Smooth muscle cell (in vitro differentiated cells): ENCODE data around the gene ADD1. TPM values are rescaled to one million over a fixed set of nuclear protein-coding genes. Genes with fewer than 3 reads are reported as not detected.
A peak's percentile ranks its signal among the peaks of the same experiment; 100 is the strongest.

Source experiments
- DNase-seq: peaks from one replicate; lab custom pipeline; 2025; ENCODE audit not compliant: unreplicated experiment; lab: John Stamatoyannopoulos, UW
- H2AFZ ChIP-seq: fragments of 200-600 bp; sonication (generic); 2 replicates; pipeline ENCODE4 v1.6.0; 2016; ENCODE audit warnings: antibody characterized with exemption, low read depth, mild to moderate bottlenecking
- H3F3A ChIP-seq: fragments of 200-600 bp; sonication (generic); 2 replicates; pipeline ENCODE4 v1.6.0; 2017; ENCODE audit warnings: antibody characterized with exemption, low read depth
- H3K27ac ChIP-seq: fragments of 200-600 bp; sonication (generic); 2 replicates; pipeline ENCODE4 v1.5.1; 2016; ENCODE audit warnings: low read depth, mild to moderate bottlenecking
- H3K27me3 ChIP-seq: fragments of 200-600 bp; sonication (generic); 2 replicates; pipeline ENCODE4 v1.6.1; 2016; ENCODE audit warnings: low read depth, mild to moderate bottlenecking
- H3K36me3 ChIP-seq: fragments of 200-600 bp; sonication (generic); 2 replicates; pipeline ENCODE4 v1.5.1; 2016; ENCODE audit warnings: low read depth
- H3K4me1 ChIP-seq: fragments of 200-600 bp; sonication (generic); 2 replicates; pipeline ENCODE4 v1.5.1; 2016; ENCODE audit warnings: low read depth
- H3K4me2 ChIP-seq: fragments of 200-600 bp; sonication (generic); 2 replicates; pipeline ENCODE4 v1.6.0; 2016; ENCODE audit warnings: mild to moderate bottlenecking
- H3K4me3 ChIP-seq: fragments of 200-600 bp; sonication (generic); 2 replicates; pipeline ENCODE4 v1.5.1; 2016; ENCODE audit warnings: mild to moderate bottlenecking
- H3K79me2 ChIP-seq: fragments of 200-600 bp; sonication (generic); 2 replicates; pipeline ENCODE4 v1.6.0; 2016; ENCODE audit warnings: low read depth, mild to moderate bottlenecking
- H3K9ac ChIP-seq: fragments of 200-600 bp; sonication (generic); 2 replicates; pipeline ENCODE4 v1.6.0; 2016; ENCODE audit warnings: low read depth
- H3K9me3 ChIP-seq: fragments of 200-600 bp; sonication (generic); replicated peaks from 2 replicates; pipeline ENCODE4 v1.5.1; 2016; ENCODE audit warnings: low read depth
- H4K20me1 ChIP-seq: fragments of 200-600 bp; sonication (generic); 2 replicates; pipeline ENCODE4 v1.6.0; 2016; ENCODE audit warnings: low read depth
- WGBS: methylation state at CpG from one replicate; pipeline ENCODE4 v1.1.7; 2016; ENCODE audit warnings: low lambda C conversion rate; 5-methylcytosine and 5-hydroxymethylcytosine counted together
- polyA plus RNA-seq: library from polyadenylated mRNA; unstranded; fragments of >200 nt; fragmentation: Nextera tagmentation; extraction: Ambion mirVana; gene quantifications from 2 replicates; pipeline ENCODE4 v1.2.1, GENCODE V29; 2016
- total RNA-seq: library from RNA; depleted of rRNA; stranded (reverse); fragments of >200 nt; gene quantifications from 2 replicates; pipeline ENCODE4 v1.2.3, GENCODE V29; 2014
- TF ChIP-seq, protein P1 (sequence below): fragments of 200-600 bp; sonication (generic); IDR thresholded peaks from 2 replicates; pipeline ENCODE4 v1.5.1; 2017; ENCODE audit warnings: borderline replicate concordance, mild to moderate bottlenecking, antibody characterized with exemption; ENCODE audit not compliant: insufficient read depth, poor library complexity, severe bottlenecking

ADD1 gene
- total and polyA plus RNA-seq, 2 experiments from 2014 or later, result 109 to 175 TPM

DNA sequence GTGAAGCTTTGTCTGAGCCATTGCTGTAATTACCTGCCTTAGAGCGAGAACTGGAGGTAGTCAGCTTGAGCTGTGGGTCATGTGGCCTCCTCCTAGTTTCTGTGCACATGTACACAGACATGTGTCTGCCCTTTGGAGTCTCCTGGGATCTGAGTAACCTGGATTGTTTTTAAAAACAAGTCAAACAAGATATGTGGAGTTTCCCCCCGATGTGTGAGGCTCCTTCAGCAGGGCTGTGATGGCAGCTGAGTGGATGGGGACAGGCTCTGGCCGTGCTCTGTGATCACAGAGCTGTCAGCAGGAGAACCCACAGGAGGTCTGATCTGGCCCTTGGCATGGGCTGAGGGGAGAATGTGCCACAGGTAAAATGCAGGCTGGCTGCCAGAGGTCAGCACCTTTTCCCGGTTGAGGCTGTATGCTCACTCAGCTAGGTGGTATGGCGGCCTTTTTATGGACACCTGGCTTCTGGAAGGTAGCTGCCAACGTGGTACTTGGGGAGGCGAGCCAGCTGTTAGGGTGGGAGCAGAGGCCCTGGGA lies 81.2 kb downstream of the ADD1 start:
- Histone ChIP-seq H3K27me3 (no peaks in the 10 kb centered on the region), H3K9me3 (no peaks in the 10 kb centered on the region), H3F3A (peaks cover 8% of the 10 kb centered on the region), H3K27ac (peak overlapping the region; percentile 91), H4K20me1 (peaks cover 11% of the 10 kb centered on the region), H2AFZ (no peak overlapping the region), H3K4me3 (no peak overlapping the region), H3K4me2 (no peak overlapping the region), H3K4me1 (peaks cover 12% of the 10 kb centered on the region), H3K36me3 (no peaks in the 10 kb centered on the region), H3K9ac (no peak overlapping the region), H3K79me2 (peaks cover 17% of the 10 kb centered on the region)
- WGBS, result 77% methylated on average over 7 of the region's 7 CpGs
- TF ChIP-seq, protein P1, sequence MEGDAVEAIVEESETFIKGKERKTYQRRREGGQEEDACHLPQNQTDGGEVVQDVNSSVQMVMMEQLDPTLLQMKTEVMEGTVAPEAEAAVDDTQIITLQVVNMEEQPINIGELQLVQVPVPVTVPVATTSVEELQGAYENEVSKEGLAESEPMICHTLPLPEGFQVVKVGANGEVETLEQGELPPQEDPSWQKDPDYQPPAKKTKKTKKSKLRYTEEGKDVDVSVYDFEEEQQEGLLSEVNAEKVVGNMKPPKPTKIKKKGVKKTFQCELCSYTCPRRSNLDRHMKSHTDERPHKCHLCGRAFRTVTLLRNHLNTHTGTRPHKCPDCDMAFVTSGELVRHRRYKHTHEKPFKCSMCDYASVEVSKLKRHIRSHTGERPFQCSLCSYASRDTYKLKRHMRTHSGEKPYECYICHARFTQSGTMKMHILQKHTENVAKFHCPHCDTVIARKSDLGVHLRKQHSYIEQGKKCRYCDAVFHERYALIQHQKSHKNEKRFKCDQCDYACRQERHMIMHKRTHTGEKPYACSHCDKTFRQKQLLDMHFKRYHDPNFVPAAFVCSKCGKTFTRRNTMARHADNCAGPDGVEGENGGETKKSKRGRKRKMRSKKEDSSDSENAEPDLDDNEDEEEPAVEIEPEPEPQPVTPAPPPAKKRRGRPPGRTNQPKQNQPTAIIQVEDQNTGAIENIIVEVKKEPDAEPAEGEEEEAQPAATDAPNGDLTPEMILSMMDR, result no peak
- DNase-seq, result no peak

DNA sequence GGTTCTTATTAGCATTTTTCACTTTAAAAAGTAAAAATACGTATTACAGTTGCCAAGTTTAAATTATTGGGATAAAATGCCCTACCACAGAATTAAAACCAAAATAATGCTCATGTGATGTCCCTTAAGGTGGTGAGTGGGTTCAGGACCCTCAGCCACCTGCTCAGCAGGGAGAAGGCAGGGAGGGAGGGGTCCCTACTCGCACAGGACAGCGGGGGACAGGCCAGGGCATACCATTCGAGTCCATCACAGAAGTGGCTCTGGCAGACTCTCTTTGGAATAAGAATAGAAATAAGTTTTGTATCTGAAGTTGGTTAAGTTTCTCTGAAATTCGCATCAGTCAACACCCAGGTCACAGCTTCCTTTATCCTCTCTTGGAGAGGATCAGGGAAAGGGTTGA lies 81.9 kb downstream of the ADD1 start:
- Histone ChIP-seq H2AFZ (no peak overlapping the region), H3K4me1 (peaks cover 12% of the 10 kb centered on the region), H3K4me2 (no peak overlapping the region), H3K9me3 (no peaks in the 10 kb centered on the region), H3K79me2 (peaks cover 10% of the 10 kb centered on the region), H3K4me3 (no peak overlapping the region), H3K27me3 (no peaks in the 10 kb centered on the region), H3K36me3 (no peaks in the 10 kb centered on the region), H3F3A (peaks cover 12% of the 10 kb centered on the region), H3K9ac (no peak overlapping the region), H3K27ac (peak overlapping the region; percentile 91), H4K20me1 (peaks cover 17% of the 10 kb centered on the region)
- TF ChIP-seq, protein P1, result no peak
- no peak for DNase-seq
- WGBS, result 99% methylated on average over 5 of the region's 5 CpGs

DNA sequence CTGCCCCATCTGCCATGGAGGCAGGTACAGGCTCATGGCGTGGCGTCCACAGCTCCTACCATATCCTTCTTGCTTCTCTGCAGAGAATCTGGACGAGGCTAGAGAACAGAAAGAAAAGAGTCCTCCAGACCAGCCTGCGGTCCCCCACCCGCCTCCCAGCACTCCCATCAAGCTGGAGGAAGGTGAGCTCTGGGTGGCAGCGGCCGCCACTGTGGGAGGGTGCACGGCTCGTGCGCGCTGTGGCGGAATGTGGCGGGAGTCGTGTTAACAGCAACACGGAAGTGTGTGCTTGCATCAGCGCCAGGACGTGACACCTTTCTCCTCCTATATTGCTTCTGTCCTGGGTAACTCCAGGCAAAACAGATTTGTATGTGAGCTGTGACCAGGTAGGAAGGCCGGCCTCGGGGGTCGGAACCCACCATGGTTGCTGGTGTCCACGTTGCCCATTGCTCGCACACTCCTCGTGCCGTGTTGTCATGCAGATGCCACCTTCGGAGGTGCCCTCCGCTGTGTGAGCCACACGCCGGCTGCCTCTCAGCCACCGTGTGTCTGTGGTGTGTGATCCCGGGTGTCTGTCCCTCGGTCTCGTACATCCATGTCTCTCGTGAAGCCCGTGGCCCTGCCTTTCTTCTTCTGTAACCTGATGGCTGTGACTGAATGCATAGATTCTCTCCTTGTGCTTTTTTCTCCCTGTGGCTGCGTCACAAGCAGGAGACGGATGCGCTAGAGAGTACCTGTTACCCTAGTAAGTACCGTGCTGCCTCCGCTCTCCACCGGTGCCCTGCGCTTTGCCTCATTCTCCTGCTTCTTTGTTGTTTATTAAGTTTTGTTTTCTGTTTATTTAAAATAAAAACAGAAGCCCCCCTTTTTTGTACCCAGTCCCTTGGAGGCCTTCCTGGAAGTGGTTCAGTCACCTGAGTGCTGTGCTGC lies 82.6 kb downstream of the ADD1 start:
- Histone ChIP-seq H3K4me1 (peaks cover 12% of the 10 kb centered on the region), H3K27me3 (no peaks in the 10 kb centered on the region), H3F3A (peaks cover 12% of the 10 kb centered on the region), H3K9ac (no peak overlapping the region), H3K79me2 (peaks cover 3% of the 10 kb centered on the region), H4K20me1 (peaks cover 17% of the 10 kb centered on the region), H3K9me3 (no peaks in the 10 kb centered on the region), H3K4me3 (no peak overlapping the region), H3K27ac (no peak overlapping the region), H3K36me3 (no peaks in the 10 kb centered on the region), H2AFZ (no peak overlapping the region), H3K4me2 (no peak overlapping the region)
- DNase-seq, result no peak
- WGBS, result 95% methylated on average over 41 of the region's 41 CpGs
- TF ChIP-seq, protein P1, result no peak
